Kidney (tissue), 14 donors: Measurements from ENCODE around the gene SQOR. TPM values are rescaled to one million over a fixed set of nuclear protein-coding genes. Genes with fewer than 3 reads are reported as not detected.

Experiments
- DNase-seq, 5 donors: peaks; one replicate each; pipeline ENCODE4 v3.0.0-alpha.2; 2013 to 2020
- FAIRE-seq: peaks from 2 replicates; lab custom pipeline; 2012; peaks lifted over from hg19 to GRCh38; lab: Jason Lieb, UNC
- H3K27ac ChIP-seq, 2 donors: one replicate each; pipeline ENCODE4 v1.7.0; 2013; ENCODE audit warnings: low read depth in 2 of 2, low read length in 2 of 2, inconsistent platforms in 1 of 2
- H3K27me3 ChIP-seq: one replicate; pipeline ENCODE4 v1.7.1; 2013; ENCODE audit warnings: low read length, inconsistent platforms; ENCODE audit not compliant: control insufficient read depth, insufficient read depth
- H3K36me3 ChIP-seq, 3 donors: one replicate each; pipeline versions ENCODE4 v1.7.0 to v1.7.1; 2013; ENCODE audit warnings: low read length in 3 of 3, control low read depth in 1 of 3, inconsistent platforms in 1 of 3; ENCODE audit not compliant: insufficient read depth in 3 of 3, control insufficient read depth in 2 of 3
- H3K4me1 ChIP-seq, 3 donors: one replicate each; pipeline versions ENCODE4 v1.7.0 to v1.7.1; 2013; ENCODE audit warnings: low read length in 3 of 3, inconsistent platforms in 1 of 3, low read depth in 1 of 3; ENCODE audit not compliant: control insufficient read depth in 2 of 3, insufficient read depth in 2 of 3
- H3K4me3 ChIP-seq, 3 donors: one replicate each; pipeline versions ENCODE4 v1.7.0 to v1.8.1; 2013; ENCODE audit warnings: low read length in 3 of 3, control low read depth in 1 of 3, inconsistent platforms in 1 of 3
- H3K9ac ChIP-seq, 3 donors: one replicate each; pipeline versions ENCODE4 v1.7.0 to v1.7.1; 2013; ENCODE audit warnings: low read length in 3 of 3, control low read depth in 1 of 3, inconsistent platforms in 1 of 3
- H3K9me3 ChIP-seq, 3 donors: one replicate each; pipeline versions ENCODE4 v1.7.0 to v1.7.1; 2013; ENCODE audit warnings: low read length in 3 of 3, control low read depth in 1 of 3, inconsistent platforms in 1 of 3; ENCODE audit not compliant: control insufficient read depth in 2 of 3, insufficient read depth in 1 of 3
- CTCF ChIP-seq: IDR thresholded peaks from 3 replicates; pipeline ENCODE4 v1.5.1; 2012; ENCODE audit warnings: mild to moderate bottlenecking, moderate library complexity, borderline replicate concordance; ENCODE audit not compliant: insufficient read depth; ENCODE audit errors: extremely low read depth
- intact Hi-C: fragments of 100-400 bp; cut with DNase I; formaldehyde crosslinking; loops from one replicate; pipeline ENCODE4 v1.11.1; 2022
- polyA plus RNA-seq: library from polyadenylated mRNA; stranded (reverse); fragments of 350-450 nt; fragmentation: Illumina TruSeq; extraction: RNeasy Lipid Tissue Mini Kit (QIAGEN cat#74804); gene quantifications from one replicate; pipeline ENCODE4 v1.2.3, GENCODE V29; 2014; ENCODE audit warnings: low read depth, low replicate concordance; ENCODE audit not compliant: insufficient read depth
- total RNA-seq: library from RNA; stranded (reverse); fragmentation: NEBNext Ultra II Directional; extraction: Animal tissue kit (Norgen Biotek cat#: 25700); gene quantifications from one replicate; pipeline ENCODE4 v1.2.1, GENCODE V29; 2021
- donor health status: control.
- donor health status: control.
- donor health status: control.
- donor health status: control.
- donor health status: control.
- donor health status: DM: yes; HTN: yes; CAD: no.
- donor health status: Normal renal cell carcinoma (clear cell type).

Gene SQOR
- total and polyA plus RNA-seq, 2 donors from 2014 or later = 43.4 to 67.5 TPM

- no peak overlapping the region for H3K27ac ChIP-seq
- no peaks in the 10 kb centered on the region for H3K27me3 ChIP-seq
- H3K4me3 ChIP-seq = no peak overlapping the region
- FAIRE-seq (no peak), DNase-seq (no peak)
- intact Hi-C loops = no loop called here
- H3K9me3 ChIP-seq = no peaks in the 10 kb centered on the region
- no peak overlapping the region for H3K9ac ChIP-seq
- no peaks in the 10 kb centered on the region for H3K4me1 ChIP-seq
- peaks cover 0 to 9% (median 2%) of the 10 kb centered on the region in 3 donors for H3K36me3 ChIP-seq
- no peak for TF ChIP-seq CTCF
These were observed 28.4 kb upstream of the SQOR start for GRCh38 chr15:45606413-45606812.

- Histone ChIP-seq H3K4me3 (no peak overlapping the region), H3K4me1 (no peaks in the 10 kb centered on the region), H3K27ac (no peak overlapping the region), H3K27me3 (no peaks in the 10 kb centered on the region), H3K9ac (no peak overlapping the region), H3K9me3 (no peaks in the 10 kb centered on the region), H3K36me3 (peaks cover 0 to 9% (median 2%) of the 10 kb centered on the region in 3 donors)
- no peak for DNase-seq
- no peak for FAIRE-seq
- intact Hi-C loops = no loop called here
- no peak for TF ChIP-seq CTCF
These were observed 28.0 kb upstream of the SQOR start for GRCh38 chr15:45606841-45607240.

GRCh38 chr15:45611305-45611704, 23.5 kb upstream of the SQOR start:
- TF ChIP-seq CTCF = peak; percentile 37
- no peak overlapping the region for H3K27ac ChIP-seq
- no peak overlapping the region for H3K4me3 ChIP-seq
- H3K9me3 ChIP-seq = no peaks in the 10 kb centered on the region
- peaks cover 0 to 9% (median 2%) of the 10 kb centered on the region in 3 donors for H3K36me3 ChIP-seq
- H3K4me1 ChIP-seq = no peaks in the 10 kb centered on the region
- FAIRE-seq = no peak
- intact Hi-C loops = no loop called here
- no peak overlapping the region for H3K9ac ChIP-seq
- no peaks in the 10 kb centered on the region for H3K27me3 ChIP-seq
- DNase-seq = peak in 2 of 5 donors; percentile 17 to 32
